Omental fat pad (tissue), 4 donors: Measurements from ENCODE around the gene LRRC46. TPM values are rescaled to one million over a fixed set of nuclear protein-coding genes. Genes with fewer than 3 reads are reported as not detected.

Experiments used
- ATAC-seq: fragments of 150-250 bp; one replicate; pipeline ENCODE4 v1.9.1; 2016; ENCODE audit warnings: mild to moderate bottlenecking, moderate library complexity; ENCODE audit not compliant: low FRiP score
- DNase-seq: peaks from one replicate; pipeline ENCODE4 v3.0.0-alpha.2; 2019; ENCODE audit warnings: low spot score
- total RNA-seq, 4 donors: library from RNA; depleted of rRNA; stranded (reverse); fragments of >200 nt; gene quantifications; one replicate each; pipeline ENCODE4 v1.1.0, GENCODE V29; 2016
- TF ChIP-seq, protein P1 (sequence below), 3 donors: fragments of 450-650 bp; IDR thresholded peaks; one replicate each; pipeline ENCODE4 v1.5.1; 2016 to 2017; ENCODE audit warnings: antibody characterized with exemption in 3 of 3, mild to moderate bottlenecking in 3 of 3, moderate library complexity in 2 of 3

LRRC46 gene
- total RNA-seq, 4 donors from 2014 or later: 0.24 TPM; not detected in 3

DNA sequence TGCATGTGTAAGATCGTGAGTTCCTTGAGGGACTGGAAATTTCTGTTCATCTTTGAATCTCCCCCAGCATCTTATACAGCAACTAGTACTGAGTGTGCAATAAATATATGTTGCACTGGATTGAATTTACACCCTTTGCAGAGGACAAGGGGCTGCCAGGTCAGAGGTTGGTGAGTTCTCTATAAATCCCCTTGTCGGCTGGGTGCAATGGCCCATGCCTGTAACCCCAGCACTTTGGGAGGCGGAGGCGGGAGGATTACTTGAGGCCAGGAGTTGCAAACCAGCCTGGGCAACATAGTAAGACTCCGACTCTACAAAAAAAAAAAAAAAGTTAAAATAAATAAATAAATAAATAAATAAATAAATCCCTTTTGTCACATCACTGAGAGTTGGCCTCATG is 28.9 kb downstream of the LRRC46 start:
- TF ChIP-seq, protein P1, sequence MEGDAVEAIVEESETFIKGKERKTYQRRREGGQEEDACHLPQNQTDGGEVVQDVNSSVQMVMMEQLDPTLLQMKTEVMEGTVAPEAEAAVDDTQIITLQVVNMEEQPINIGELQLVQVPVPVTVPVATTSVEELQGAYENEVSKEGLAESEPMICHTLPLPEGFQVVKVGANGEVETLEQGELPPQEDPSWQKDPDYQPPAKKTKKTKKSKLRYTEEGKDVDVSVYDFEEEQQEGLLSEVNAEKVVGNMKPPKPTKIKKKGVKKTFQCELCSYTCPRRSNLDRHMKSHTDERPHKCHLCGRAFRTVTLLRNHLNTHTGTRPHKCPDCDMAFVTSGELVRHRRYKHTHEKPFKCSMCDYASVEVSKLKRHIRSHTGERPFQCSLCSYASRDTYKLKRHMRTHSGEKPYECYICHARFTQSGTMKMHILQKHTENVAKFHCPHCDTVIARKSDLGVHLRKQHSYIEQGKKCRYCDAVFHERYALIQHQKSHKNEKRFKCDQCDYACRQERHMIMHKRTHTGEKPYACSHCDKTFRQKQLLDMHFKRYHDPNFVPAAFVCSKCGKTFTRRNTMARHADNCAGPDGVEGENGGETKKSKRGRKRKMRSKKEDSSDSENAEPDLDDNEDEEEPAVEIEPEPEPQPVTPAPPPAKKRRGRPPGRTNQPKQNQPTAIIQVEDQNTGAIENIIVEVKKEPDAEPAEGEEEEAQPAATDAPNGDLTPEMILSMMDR (IDR thresholded peaks at IDR 0.05): no peak
- ATAC-seq (no peak), DNase-seq (no peak)

GRCh38 chr17:47862621-47863440 is 31.4 kb downstream of the LRRC46 start:
- no peak for ATAC-seq
- TF ChIP-seq, protein P1 (IDR thresholded peaks at IDR 0.05): no peak
- no peak for DNase-seq

DNA sequence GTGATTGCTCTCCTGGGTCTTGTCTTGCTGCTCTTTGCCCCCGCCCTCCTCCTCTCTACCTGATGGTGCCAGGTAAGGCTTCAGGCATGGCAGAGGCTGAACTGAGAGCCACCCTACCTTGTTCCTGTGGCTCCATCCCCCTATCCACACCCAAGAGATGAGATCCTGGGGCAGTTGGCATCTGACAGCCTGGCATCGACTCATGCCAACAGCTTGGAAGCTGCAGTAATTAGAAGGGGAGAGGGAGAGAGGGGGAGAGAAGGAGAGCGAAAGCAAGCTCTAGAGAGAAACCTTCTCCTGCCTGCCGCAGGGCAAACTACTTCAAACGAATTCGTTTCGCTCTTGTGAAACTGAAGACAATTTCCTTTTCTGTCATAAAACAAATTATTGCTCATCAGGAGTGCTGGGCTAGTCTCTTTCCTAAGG is 33.3 kb downstream of the LRRC46 start:
- DNase-seq: no peak
- TF ChIP-seq, protein P1 (IDR thresholded peaks at IDR 0.05): no peak
- ATAC-seq: no peak

GRCh38 chr17:47866941-47867340 is 35.5 kb downstream of the LRRC46 start:
- ATAC-seq (no peak), DNase-seq (no peak)
- TF ChIP-seq, protein P1 (IDR thresholded peaks at IDR 0.05): no peak

GRCh38 chr17:47867813-47868533 is 36.5 kb downstream of the LRRC46 start:
- TF ChIP-seq, protein P1 (IDR thresholded peaks at IDR 0.05): no peak
- ATAC-seq: no peak
- no peak for DNase-seq

GRCh38 chr17:47869114-47869513 is 37.6 kb downstream of the LRRC46 start:
- TF ChIP-seq, protein P1 (IDR thresholded peaks at IDR 0.05): no peak
- no peak for ATAC-seq
- no peak for DNase-seq
